HepG2 (cell line): Measurements from ENCODE around the gene CAPS. TPM values are rescaled to one million over a fixed set of nuclear protein-coding genes. Genes with fewer than 3 reads are reported as not detected.

Experiments used
- CBFB ChIP-seq: sonication (generic); formaldehyde crosslinking; IDR thresholded peaks from 2 replicates; pipeline ENCODE4 v1.4.0; 2020; ENCODE audit warnings: missing genetic modification reagents
- DR1 ChIP-seq: sonication (generic); formaldehyde crosslinking; IDR thresholded peaks from 2 replicates; pipeline ENCODE4 v1.8.0; 2021; ENCODE audit warnings: mild to moderate bottlenecking, missing genetic modification reagents, inconsistent platforms
- GABPB1 ChIP-seq: IDR thresholded peaks from 2 replicates; pipeline ENCODE4 v1.6.1; 2016; ENCODE audit warnings: mild to moderate bottlenecking, missing genetic modification reagents, moderate library complexity, missing compliant biosample characterization
- ISX ChIP-seq: sonication (generic); formaldehyde crosslinking; conservative IDR thresholded peaks from 2 replicates; pipeline ENCODE4 v1.5.0; 2020; ENCODE audit warnings: missing genetic modification reagents
- MLXIP ChIP-seq: sonication (generic); formaldehyde crosslinking; IDR thresholded peaks from 2 replicates; pipeline ENCODE4 v1.9.0; 2021; ENCODE audit warnings: missing genetic modification reagents, borderline replicate concordance
- MTF2 ChIP-seq: sonication (generic); formaldehyde crosslinking; IDR thresholded peaks from 2 replicates; pipeline ENCODE4 v1.5.0; 2020; ENCODE audit warnings: missing genetic modification reagents, borderline replicate concordance
- NCOA1 ChIP-seq: sonication (generic); formaldehyde crosslinking; IDR thresholded peaks from 2 replicates; pipeline ENCODE4 v1.9.0; 2021; ENCODE audit warnings: missing genetic modification reagents
- NCOA2 ChIP-seq: sonication (generic); formaldehyde crosslinking; IDR thresholded peaks from 2 replicates; pipeline ENCODE4 v1.8.0; 2022; ENCODE audit warnings: inconsistent platforms
- POLR2A ChIP-seq, 2 experiments: IDR thresholded peaks; 2 replicates each; pipeline ENCODE4 v1.6.1; 2011; ENCODE audit warnings: low read depth in 2 of 2, low read length in 2 of 2, mild to moderate bottlenecking in 1 of 2, moderate library complexity in 1 of 2; ENCODE audit not compliant: insufficient read depth in 1 of 2
- RBFOX2 ChIP-seq: fragments of 200-400 bp; formaldehyde crosslinking; IDR thresholded peaks from 2 replicates; pipeline ENCODE4 v1.6.1; 2017; ENCODE audit warnings: low read depth, mild to moderate bottlenecking, low read length
- SMYD3 ChIP-seq: sonication (generic); formaldehyde crosslinking; IDR thresholded peaks from 2 replicates; pipeline ENCODE4 v1.8.1; 2023; ENCODE audit warnings: mild to moderate bottlenecking, missing genetic modification reagents
- SNAPC2 ChIP-seq: sonication (generic); formaldehyde crosslinking; IDR thresholded peaks from 2 replicates; pipeline ENCODE4 v1.8.1; 2022; ENCODE audit warnings: mild to moderate bottlenecking, missing genetic modification reagents
- U2AF2 ChIP-seq: fragments of 200-400 bp; formaldehyde crosslinking; IDR thresholded peaks from 2 replicates; pipeline ENCODE4 v1.6.1; 2017; ENCODE audit warnings: low read depth, mild to moderate bottlenecking, low read length
- ZFP36L2 ChIP-seq: sonication (generic); formaldehyde crosslinking; IDR thresholded peaks from 2 replicates; pipeline ENCODE4 v1.4.0; 2020; ENCODE audit warnings: missing genetic modification reagents
- ZNF431 ChIP-seq: sonication (generic); formaldehyde crosslinking; IDR thresholded peaks from 2 replicates; pipeline ENCODE4 v1.9.0; 2022; ENCODE audit warnings: missing genetic modification reagents, low read depth, mild to moderate bottlenecking, borderline replicate concordance
- ZNF574 ChIP-seq: sonication (generic); formaldehyde crosslinking; IDR thresholded peaks from 2 replicates; pipeline ENCODE4 v1.4.0; 2020; ENCODE audit warnings: missing genetic modification reagents
- ZNF589 ChIP-seq: sonication (generic); formaldehyde crosslinking; conservative IDR thresholded peaks from 2 replicates; pipeline ENCODE4 v1.8.0; 2022; ENCODE audit warnings: mild to moderate bottlenecking, moderate library complexity, missing genetic modification reagents
- ZNF780A ChIP-seq: sonication (generic); formaldehyde crosslinking; IDR thresholded peaks from 2 replicates; pipeline ENCODE4 v1.8.0; 2022; ENCODE audit warnings: mild to moderate bottlenecking, missing genetic modification reagents, moderate library complexity
- ZNF792 ChIP-seq: IDR thresholded peaks from 2 replicates; pipeline ENCODE4 v1.6.1; 2016
- ZNF891 ChIP-seq: sonication (generic); formaldehyde crosslinking; IDR thresholded peaks from 2 replicates; pipeline ENCODE4 v1.5.0; 2020; ENCODE audit warnings: mild to moderate bottlenecking, missing genetic modification reagents
- polyA plus RNA-seq, 8 experiments: library from polyadenylated mRNA; depleted of rRNA in 3 of 8; stranded (reverse) in 7 of 8; unstranded in 1 of 8; fragments of >200 nt; fragmentation: Illumina TruSeq in 4 of 8; extraction: Trizol in 4 of 8; gene quantifications; 2 replicates each; pipeline versions ENCODE4 v1.2.1 to v1.2.3, GENCODE V29; 2011 to 2016; ENCODE audit warnings: low read depth in 4 of 8, missing spikeins in 1 of 8, mixed read lengths in 1 of 8; ENCODE audit not compliant: insufficient read depth in 1 of 8
- total RNA-seq, 5 experiments: library from RNA; depleted of rRNA; stranded (reverse); fragments of >200 nt; fragmentation: Illumina TruSeq; extraction: Trizol; gene quantifications; 2 replicates each; pipeline ENCODE4 v1.2.3, GENCODE V29; 2016; ENCODE audit warnings: low read depth in 1 of 5
- TF ChIP-seq, protein P1 (sequence below): sonication (generic); formaldehyde crosslinking; IDR thresholded peaks from 2 replicates; pipeline ENCODE4 v1.4.0; 2020; ENCODE audit warnings: low read depth, mild to moderate bottlenecking, missing genetic modification reagents

The CAPS gene
- total and polyA plus RNA-seq, 2 of the 13 experiments (the other 11 are each of a cell fraction or from before 2014, with no cell fraction given): 3.1 TPM

- TF ChIP-seq MLXIP (CRISPR knock-in tag) (peak; percentile 90; the same call in 1 of the 2 replicates), ZNF792 (peak; percentile 96; the same call in 1 of the 2 replicates), SMYD3 (CRISPR knock-in tag) (peak; percentile 98), ISX (no peak), DR1 (0 out of 2 replicates have a peak, but pooled peaks have one; percentile 40), POLR2A (IDR thresholded peaks at IDR 0.05; ENCODE audit: insufficient read depth in 1 of 2, low read depth in 2 of 2, low read length in 2 of 2) (peak; percentile 45 to 85; a peak in 3 of 4 replicates), CBFB (peak; percentile 15; the same call in 1 of the 2 replicates), MTF2 (CRISPR knock-in tag) (peak; percentile 80; the same call in 1 of the 2 replicates), ZNF780A (CRISPR knock-in tag) (peak; percentile 73; the same call in 1 of the 2 replicates), U2AF2 (no peak), NCOA2 (CRISPR knock-in tag) (peak; percentile 88; the same call in 1 of the 2 replicates), ZNF891 (CRISPR knock-in tag) (0 out of 2 replicates have a peak, but pooled peaks have one; percentile 2), RBFOX2 (no peak), NCOA1 (CRISPR knock-in tag) (peak; percentile 81; the same call in 1 of the 2 replicates), ZNF589 (CRISPR knock-in tag) (peak; percentile 96), SNAPC2 (CRISPR knock-in tag) (peak; percentile 95), ZFP36L2 (CRISPR knock-in tag) (0 out of 2 replicates have a peak, but pooled peaks have one; percentile 27), ZNF431 (CRISPR knock-in tag) (peak; percentile 78), GABPB1 (peak; percentile 68), ZNF574 (peak; percentile 91)
- TF ChIP-seq, protein P1, sequence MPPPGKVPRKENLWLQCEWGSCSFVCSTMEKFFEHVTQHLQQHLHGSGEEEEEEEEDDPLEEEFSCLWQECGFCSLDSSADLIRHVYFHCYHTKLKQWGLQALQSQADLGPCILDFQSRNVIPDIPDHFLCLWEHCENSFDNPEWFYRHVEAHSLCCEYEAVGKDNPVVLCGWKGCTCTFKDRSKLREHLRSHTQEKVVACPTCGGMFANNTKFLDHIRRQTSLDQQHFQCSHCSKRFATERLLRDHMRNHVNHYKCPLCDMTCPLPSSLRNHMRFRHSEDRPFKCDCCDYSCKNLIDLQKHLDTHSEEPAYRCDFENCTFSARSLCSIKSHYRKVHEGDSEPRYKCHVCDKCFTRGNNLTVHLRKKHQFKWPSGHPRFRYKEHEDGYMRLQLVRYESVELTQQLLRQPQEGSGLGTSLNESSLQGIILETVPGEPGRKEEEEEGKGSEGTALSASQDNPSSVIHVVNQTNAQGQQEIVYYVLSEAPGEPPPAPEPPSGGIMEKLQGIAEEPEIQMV (CRISPR knock-in tag): peak; percentile 66
Observed at GRCh38 chr19:5961969-5962945, 48.2 kb downstream of the CAPS start (continued).
